T-helper 22 cell (primary cell): ENCODE measurements around the gene RING1.
"Not testable (repeated sequence)": the region's sequence is repeated elsewhere in the genome, so short reads cannot be mapped to it uniquely, and the experiment has no call there.

Experiments used
- DNase-seq: peaks from one replicate; pipeline ENCODE4 v3.0.0-alpha.2; 2020; ENCODE audit warnings: low read depth

RING1 gene

GRCh38 chr6:33206027-33206863, 2.1 kb upstream of the RING1 start:
- DNase-seq = no peak

- DNase-seq = no peak
Observed at GRCh38 chr6:33206864-33207551, 1.3 kb upstream of the RING1 start.

- no peak for DNase-seq
Observed at GRCh38 chr6:33207552-33208090, 679 bp upstream of the RING1 start.

GRCh38 chr6:33209856-33210255, 1.6 kb downstream of the RING1 start:
- no peak for DNase-seq

GRCh38 chr6:33211136-33211535, 2.8 kb downstream of the RING1 start:
- DNase-seq = no peak

- DNase-seq = no peak
Observed at GRCh38 chr6:33211666-33212422, 3.5 kb downstream of the RING1 start.

GRCh38 chr6:33212857-33213165, 4.5 kb downstream of the RING1 start:
- no peak for DNase-seq

GRCh38 chr6:33213166-33213988, 5.1 kb downstream of the RING1 start:
- DNase-seq = no peak

GRCh38 chr6:33213989-33214335, 5.7 kb downstream of the RING1 start:
- no peak for DNase-seq

- no peak for DNase-seq
Observed at GRCh38 chr6:33215271-33216116, 7.2 kb downstream of the RING1 start.

GRCh38 chr6:33216117-33216649, 7.9 kb downstream of the RING1 start:
- no peak for DNase-seq

- DNase-seq = no peak
Observed at GRCh38 chr6:33217246-33217645, 8.9 kb downstream of the RING1 start.

- no peak for DNase-seq
Observed at GRCh38 chr6:33217681-33218080, 9.4 kb downstream of the RING1 start.

- not testable (repeated sequence) for DNase-seq
Observed at GRCh38 chr6:33226503-33227120, 18.3 kb downstream of the RING1 start.

GRCh38 chr6:33235221-33235634, 26.9 kb downstream of the RING1 start:
- DNase-seq = no peak

GRCh38 chr6:33236328-33236727, 28.0 kb downstream of the RING1 start:
- no peak for DNase-seq

- DNase-seq = no peak
Observed at GRCh38 chr6:33236852-33237251, 28.6 kb downstream of the RING1 start.

GRCh38 chr6:33237741-33238140, 29.4 kb downstream of the RING1 start:
- DNase-seq = no peak

- DNase-seq = no peak
Observed at GRCh38 chr6:33241968-33242367, 33.7 kb downstream of the RING1 start.

GRCh38 chr6:33243476-33243875, 35.2 kb downstream of the RING1 start:
- no peak for DNase-seq
